Immature natural killer cell (primary cell): ENCODE data around the gene GSTT2B. TPM values are rescaled to one million over a fixed set of nuclear protein-coding genes. Genes with fewer than 3 reads are reported as not detected.
A peak's percentile ranks its signal among the peaks of the same experiment; 100 is the strongest.
"Not testable (repeated sequence)": the region's sequence is repeated elsewhere in the genome, so short reads cannot be mapped to it uniquely, and the experiment has no call there.

Experiments used
- DNase-seq, 3 donors: peaks; one replicate each; pipeline ENCODE4 v3.0.0; 2022; ENCODE audit warnings: mixed read lengths in 1 of 3
- H3K27ac Mint-ChIP-seq, 6 donors: one replicate each; pipeline ENCODE4 v1.8.0; 2020; ENCODE audit warnings: mixed read lengths in 6 of 6, mild to moderate bottlenecking in 5 of 6, inconsistent platforms in 4 of 6, moderate library complexity in 3 of 6
- H3K27me3 Mint-ChIP-seq, 3 donors: one replicate each; pipeline ENCODE4 v1.8.0; 2020 to 2021; ENCODE audit warnings: low read depth in 3 of 3, mild to moderate bottlenecking in 3 of 3, mixed read lengths in 3 of 3, moderate library complexity in 3 of 3, inconsistent platforms in 1 of 3
- H3K36me3 Mint-ChIP-seq, 3 donors: one replicate each; pipeline ENCODE4 v1.8.0; 2020; ENCODE audit warnings: mixed read lengths in 3 of 3, inconsistent platforms in 2 of 3, mild to moderate bottlenecking in 2 of 3
- H3K4me1 Mint-ChIP-seq, 2 donors: one replicate each; pipeline ENCODE4 v1.8.0; 2020; ENCODE audit warnings: inconsistent platforms in 2 of 2, mild to moderate bottlenecking in 2 of 2, mixed read lengths in 2 of 2, moderate library complexity in 1 of 2
- H3K4me3 Mint-ChIP-seq, 5 donors: one replicate each; pipeline ENCODE4 v1.8.0; 2020; ENCODE audit warnings: mild to moderate bottlenecking in 5 of 5, mixed read lengths in 5 of 5, inconsistent platforms in 3 of 5, moderate library complexity in 3 of 5
- H3K9me3 Mint-ChIP-seq, 6 donors: one replicate each; pipeline ENCODE4 v1.8.0; 2020; ENCODE audit warnings: mild to moderate bottlenecking in 6 of 6, mixed read lengths in 6 of 6, inconsistent platforms in 4 of 6, moderate library complexity in 3 of 6
- polyA plus RNA-seq, 3 donors: library from polyadenylated mRNA; unstranded; fragments of 300-500 nt; fragmentation: Illumina TruSeq; gene quantifications; one replicate each; pipeline ENCODE4 v1.2.3, GENCODE V29; 2021

Gene GSTT2B
- not detected for polyA plus RNA-seq

DNA sequence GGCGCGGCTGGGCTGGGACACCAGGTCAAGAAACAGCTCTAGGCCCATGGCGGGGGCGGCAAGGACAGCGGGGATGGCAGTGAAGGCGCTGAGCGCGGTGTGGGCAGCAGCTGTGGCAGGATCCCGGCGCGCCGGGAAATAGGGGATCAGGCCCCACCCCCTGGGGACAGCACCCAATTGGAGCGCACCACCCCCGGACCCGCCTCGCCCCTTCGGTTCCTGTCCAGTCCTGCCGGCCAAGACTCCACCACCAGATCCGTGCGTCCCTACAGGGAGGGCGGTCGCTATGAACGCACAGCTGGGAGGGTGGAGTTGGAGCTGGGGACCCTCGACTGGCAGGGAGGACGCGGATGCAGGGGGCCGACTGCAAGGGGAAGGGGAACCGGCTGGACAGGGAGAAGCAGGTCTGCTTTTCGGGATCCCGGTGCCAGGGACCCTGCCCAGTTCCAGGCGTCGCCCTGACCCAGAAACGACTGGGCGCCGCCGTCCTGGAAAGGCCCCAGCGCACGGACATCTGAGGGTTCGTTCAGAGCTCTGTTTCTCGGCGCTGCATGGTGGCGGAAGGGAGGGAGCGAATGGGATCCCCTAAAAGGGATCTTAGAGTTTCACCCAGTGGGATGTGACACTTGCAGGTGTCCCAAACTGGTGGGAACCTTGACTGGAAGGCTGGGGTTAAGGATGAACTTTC is at the start of gene GSTT2B:
TSS of gene GSTT2B (minus strand) at position 112 of the 688 bp plus-strand sequence. CDS start at position 48, 64 bp downstream.
- H3K4me3 Mint-ChIP-seq, H3K36me3 Mint-ChIP-seq, H3K9me3 Mint-ChIP-seq, H3K4me1 Mint-ChIP-seq, DNase-seq, H3K27ac Mint-ChIP-seq, H3K27me3 Mint-ChIP-seq: not testable (repeated sequence)

DNA sequence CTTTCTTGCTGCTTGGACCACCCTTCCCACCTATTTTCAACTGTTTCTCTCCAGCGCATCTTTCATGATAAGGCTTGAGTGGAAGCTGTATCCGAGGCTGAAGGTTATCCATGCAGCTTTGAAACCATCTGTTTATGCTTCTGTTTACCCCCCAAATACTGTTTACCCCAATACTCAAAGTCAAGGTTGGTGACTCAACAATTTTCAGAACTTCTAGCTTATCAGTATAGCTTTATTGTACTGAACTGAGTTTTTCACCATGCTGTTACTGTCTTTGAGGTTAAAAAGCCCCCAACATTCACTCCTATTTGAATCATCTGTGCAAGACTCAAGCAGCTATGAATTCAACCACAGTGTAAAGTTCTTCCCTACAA is 49.0 kb upstream of the GSTT2B start:
- peaks cover 30 to 47% of the 10 kb centered on the region in 2 donors for H3K4me1 Mint-ChIP-seq
- peak overlapping the region; percentile 65 to 97 (median 91) for H3K27ac Mint-ChIP-seq
- H3K27me3 Mint-ChIP-seq, result peaks cover 9 to 15% (median 14%) of the 10 kb centered on the region in 3 donors
- DNase-seq, result no peak
- H3K9me3 Mint-ChIP-seq, result no peaks in the 10 kb centered on the region
- no peaks in the 10 kb centered on the region for H3K36me3 Mint-ChIP-seq
- H3K4me3 Mint-ChIP-seq, result peak overlapping the region; percentile 45 to 95 (median 79)

GRCh38 chr22:24009227-24010017 is 48.4 kb upstream of the GSTT2B start:
- peak overlapping the region in 4 of 6 donors; percentile 65 to 96 (median 80) for H3K27ac Mint-ChIP-seq
- no peak for DNase-seq
- H3K36me3 Mint-ChIP-seq, result no peaks in the 10 kb centered on the region
- H3K4me1 Mint-ChIP-seq, result peaks cover 27 to 41% of the 10 kb centered on the region in 2 donors
- H3K27me3 Mint-ChIP-seq, result peaks cover 9 to 15% (median 14%) of the 10 kb centered on the region in 3 donors
- peak overlapping the region in 2 of 5 donors; percentile 5 to 35 for H3K4me3 Mint-ChIP-seq
- no peaks in the 10 kb centered on the region for H3K9me3 Mint-ChIP-seq

GRCh38 chr22:24008381-24009226 is 47.6 kb upstream of the GSTT2B start:
- no peaks in the 10 kb centered on the region for H3K36me3 Mint-ChIP-seq
- H3K27ac Mint-ChIP-seq, result peak overlapping the region in 1 of 6 donors; percentile 26
- no peak overlapping the region for H3K4me3 Mint-ChIP-seq
- peaks cover 26 to 33% of the 10 kb centered on the region in 2 donors for H3K4me1 Mint-ChIP-seq
- H3K27me3 Mint-ChIP-seq, result peaks cover 9 to 15% (median 14%) of the 10 kb centered on the region in 3 donors
- no peaks in the 10 kb centered on the region for H3K9me3 Mint-ChIP-seq
- no peak for DNase-seq

DNA sequence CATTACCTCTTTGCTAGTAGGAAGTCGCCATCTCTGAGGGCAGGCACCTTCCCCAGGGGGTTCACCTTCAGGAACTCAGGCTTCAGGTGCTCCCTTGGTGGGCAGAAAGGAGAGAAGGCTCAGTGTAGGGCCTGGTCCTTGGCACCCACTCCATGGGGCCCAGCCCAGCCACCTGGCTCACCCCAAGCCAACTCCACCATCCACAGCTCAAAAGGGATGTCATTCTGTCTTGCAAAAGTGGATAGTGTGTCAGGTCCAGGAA is 47.0 kb upstream of the GSTT2B start:
- H3K9me3 Mint-ChIP-seq, result no peaks in the 10 kb centered on the region
- no peak overlapping the region for H3K4me3 Mint-ChIP-seq
- H3K4me1 Mint-ChIP-seq, result peaks cover 23 to 28% of the 10 kb centered on the region in 2 donors
- H3K27me3 Mint-ChIP-seq, result peaks cover 9 to 15% (median 15%) of the 10 kb centered on the region in 3 donors
- DNase-seq, result no peak
- no peak overlapping the region for H3K27ac Mint-ChIP-seq
- H3K36me3 Mint-ChIP-seq, result no peaks in the 10 kb centered on the region

DNA sequence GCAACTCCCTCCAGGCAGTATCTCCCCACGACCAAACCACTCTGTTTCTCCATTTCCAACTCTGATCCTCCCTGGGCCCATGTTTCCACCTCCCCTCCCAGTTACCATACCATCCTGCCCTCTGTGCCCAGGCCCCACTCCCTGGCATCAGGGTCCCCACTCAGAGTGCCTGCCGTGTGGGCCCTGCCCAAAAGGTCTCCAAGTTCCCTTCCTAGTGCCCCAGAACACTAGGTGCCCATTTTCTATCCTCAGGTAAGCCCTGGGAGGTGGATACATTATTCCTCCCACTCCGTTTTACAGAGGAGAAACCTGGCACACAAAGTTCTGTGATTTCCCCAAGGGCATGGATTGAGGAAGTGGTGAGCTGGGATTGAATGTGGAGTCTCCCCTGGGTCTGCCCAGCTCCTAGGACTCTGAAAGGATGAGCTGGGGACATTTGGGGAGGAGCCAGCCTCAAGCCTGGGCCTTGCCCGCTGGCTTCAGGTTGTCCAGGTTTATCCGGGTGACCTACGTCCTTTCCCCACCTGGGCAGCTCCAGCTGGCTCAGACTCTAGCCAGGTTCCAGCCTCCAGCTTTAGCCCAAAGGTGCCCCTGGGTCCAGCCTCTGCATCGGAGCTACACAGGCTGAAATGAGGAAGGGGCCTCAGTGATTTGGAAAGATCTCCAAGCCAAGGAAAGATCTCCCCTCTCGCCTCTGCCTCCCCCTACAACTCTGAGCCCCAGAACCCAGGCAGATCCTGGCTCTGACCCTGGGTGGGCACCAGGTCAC is 46.4 kb upstream of the GSTT2B start:
- peaks cover 9 to 15% (median 15%) of the 10 kb centered on the region in 3 donors for H3K27me3 Mint-ChIP-seq
- peaks cover 19 to 25% of the 10 kb centered on the region in 2 donors for H3K4me1 Mint-ChIP-seq
- H3K9me3 Mint-ChIP-seq, result no peaks in the 10 kb centered on the region
- no peak overlapping the region for H3K27ac Mint-ChIP-seq
- H3K4me3 Mint-ChIP-seq, result no peak overlapping the region
- no peak for DNase-seq
- H3K36me3 Mint-ChIP-seq, result no peaks in the 10 kb centered on the region

- DNase-seq, result no peak
- no peak overlapping the region for H3K4me3 Mint-ChIP-seq
- peaks cover 9 to 18% (median 15%) of the 10 kb centered on the region in 3 donors for H3K27me3 Mint-ChIP-seq
- no peaks in the 10 kb centered on the region for H3K36me3 Mint-ChIP-seq
- peaks cover 16 to 19% of the 10 kb centered on the region in 2 donors for H3K4me1 Mint-ChIP-seq
- no peak overlapping the region for H3K27ac Mint-ChIP-seq
- H3K9me3 Mint-ChIP-seq, result no peaks in the 10 kb centered on the region
Observed at GRCh38 chr22:24006914-24007214, 45.9 kb upstream of the GSTT2B start.

- no peaks in the 10 kb centered on the region for H3K36me3 Mint-ChIP-seq
- no peaks in the 10 kb centered on the region for H3K9me3 Mint-ChIP-seq
- no peak for DNase-seq
- H3K4me3 Mint-ChIP-seq, result no peak overlapping the region
- peaks cover 7 to 17% (median 11%) of the 10 kb centered on the region in 3 donors for H3K27me3 Mint-ChIP-seq
- no peak overlapping the region for H3K27ac Mint-ChIP-seq
- peaks cover 12 to 14% of the 10 kb centered on the region in 2 donors for H3K4me1 Mint-ChIP-seq
Observed at GRCh38 chr22:24006207-24006913, 45.4 kb upstream of the GSTT2B start.

- Mint-ChIP-seq H3K9me3 (no peaks in the 10 kb centered on the region), H3K27ac (peak within 1 kb of the TSS in 1 of 6 donors; percentile 42), H3K36me3 (no peaks in the 10 kb centered on the region), H3K4me3 (no peak within 1 kb of the TSS), H3K4me1 (peaks cover 2 to 3% of the 10 kb centered on the region in 2 donors), H3K27me3 (peaks cover 0 to 8% (median 3%) of the 10 kb centered on the region in 3 donors)
- no peak for DNase-seq
Observed at GRCh38 chr22:24005201-24005600, 44.2 kb upstream of the GSTT2B start, which contains the start of gene GSTT4. Gene GSTT4 (minus strand): TSS chr22:24005453. CDS start chr22:24005356, 97 bp downstream.

DNA sequence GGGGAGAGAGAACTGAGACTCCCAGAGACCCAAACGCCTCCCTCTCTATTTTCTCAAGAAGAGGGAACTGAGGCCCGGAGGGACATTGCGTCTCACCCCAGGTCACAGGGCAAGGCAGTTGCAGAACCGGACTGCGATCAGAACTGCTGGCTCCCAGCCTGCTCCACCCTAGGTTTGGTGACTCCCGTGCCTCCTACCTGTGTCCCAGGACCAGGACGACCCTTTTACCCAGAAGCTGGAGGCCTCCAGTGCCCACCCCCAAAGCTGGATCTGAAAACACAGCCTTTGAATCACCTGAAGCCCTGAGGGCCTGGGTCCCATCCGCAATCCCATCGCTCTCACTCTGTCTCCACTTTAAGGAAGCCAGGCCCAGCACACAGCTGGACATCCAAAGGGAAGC is 42.9 kb upstream of the GSTT2B start:
- Mint-ChIP-seq H3K9me3 (no peaks in the 10 kb centered on the region), H3K27ac (no peak overlapping the region), H3K4me3 (no peak overlapping the region), H3K36me3 (no peaks in the 10 kb centered on the region), H3K27me3 (peaks cover 0 to 5% (median 2%) of the 10 kb centered on the region in 3 donors), H3K4me1 (no peaks in the 10 kb centered on the region)
- no peak for DNase-seq

GRCh38 chr22:24002851-24003250 is 41.9 kb upstream of the GSTT2B start:
- H3K36me3 Mint-ChIP-seq, result no peaks in the 10 kb centered on the region
- DNase-seq, result no peak
- H3K9me3 Mint-ChIP-seq, result no peaks in the 10 kb centered on the region
- H3K4me1 Mint-ChIP-seq, result no peaks in the 10 kb centered on the region
- peaks cover 0 to 6% (median 2%) of the 10 kb centered on the region in 3 donors for H3K27me3 Mint-ChIP-seq
- no peak overlapping the region for H3K27ac Mint-ChIP-seq
- no peak overlapping the region for H3K4me3 Mint-ChIP-seq

DNA sequence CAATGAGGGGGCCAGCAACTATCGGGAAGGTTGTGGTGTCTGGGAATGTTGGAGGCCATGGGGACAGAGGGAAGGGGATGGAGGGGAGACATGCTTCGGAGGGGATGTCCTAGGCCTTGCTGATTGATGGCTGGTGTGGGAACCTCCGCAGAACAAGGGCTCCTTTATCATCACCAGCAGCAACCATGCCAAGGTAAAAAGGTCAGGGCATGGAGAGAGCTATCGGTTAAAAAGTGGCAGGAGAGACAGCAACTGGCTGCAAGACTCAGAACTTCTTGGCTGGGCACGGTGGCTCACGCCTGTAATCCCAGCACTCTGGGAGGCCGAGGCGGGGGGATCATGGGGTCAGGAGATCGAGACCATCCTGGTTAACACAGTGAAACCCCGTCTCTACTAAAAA is 41.3 kb upstream of the GSTT2B start:
- peaks cover 0 to 8% (median 2%) of the 10 kb centered on the region in 3 donors for H3K27me3 Mint-ChIP-seq
- H3K4me3 Mint-ChIP-seq, result no peak overlapping the region
- no peaks in the 10 kb centered on the region for H3K9me3 Mint-ChIP-seq
- no peaks in the 10 kb centered on the region for H3K36me3 Mint-ChIP-seq
- H3K4me1 Mint-ChIP-seq, result no peaks in the 10 kb centered on the region
- H3K27ac Mint-ChIP-seq, result no peak overlapping the region
- no peak for DNase-seq

DNA sequence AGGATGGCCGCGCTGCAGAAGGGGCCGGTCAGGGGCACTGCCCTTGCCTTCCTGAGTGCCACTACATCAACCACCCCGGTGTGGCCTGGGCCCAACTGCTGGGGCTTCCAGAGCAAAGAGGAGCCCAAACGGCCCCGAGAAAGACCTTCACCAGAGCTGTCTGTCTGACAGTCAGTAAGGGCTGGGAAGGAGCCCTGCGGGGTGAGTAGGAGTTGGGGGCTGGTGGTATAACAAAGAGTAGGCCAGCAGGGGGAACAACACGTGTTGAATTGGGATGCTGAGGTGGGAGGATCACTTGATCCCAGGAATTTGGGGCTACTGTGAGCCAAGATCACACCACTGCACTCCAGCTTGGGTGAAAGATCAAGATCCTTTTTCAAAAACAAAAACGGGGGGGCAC is 40.3 kb upstream of the GSTT2B start:
- Mint-ChIP-seq H3K27me3 (peaks cover 0 to 7% (median 4%) of the 10 kb centered on the region in 3 donors), H3K4me1 (no peaks in the 10 kb centered on the region), H3K27ac (peak overlapping the region in 1 of 6 donors; percentile 28), H3K9me3 (no peaks in the 10 kb centered on the region), H3K4me3 (no peak overlapping the region), H3K36me3 (no peaks in the 10 kb centered on the region)
- no peak for DNase-seq
